ENCODE data around the gene CDC42SE2. TPM values are rescaled to one million over a fixed set of nuclear protein-coding genes. Genes with fewer than 3 reads are reported as not detected.

The CDC42SE2 gene
- total RNA-seq, 1 experiment from 2014 or later, result 22.5 TPM

DNA sequence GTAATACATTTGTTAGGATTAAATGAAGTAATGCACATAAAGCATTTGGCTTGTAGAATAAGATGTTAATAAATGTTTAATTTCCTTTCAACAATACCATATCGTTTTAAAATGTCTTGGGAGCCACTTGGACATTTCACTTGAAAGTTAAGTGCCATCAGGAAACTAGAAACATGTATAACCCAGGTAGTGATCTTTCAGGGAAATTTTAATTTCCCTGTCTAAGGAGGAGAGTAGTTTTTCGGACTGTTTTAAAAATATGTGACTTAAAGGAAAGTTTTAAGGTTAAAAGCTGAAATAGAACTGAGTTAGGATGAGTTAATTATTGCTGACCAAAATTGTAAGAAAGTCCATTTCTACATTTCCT lies 18.0 kb downstream of the CDC42SE2 start:
- TF ChIP-seq TEAD1 (CRISPR knock-in tag; IDR thresholded peaks at IDR 0.05), result no peak
- TF ChIP-seq HMGA2 (CRISPR knock-in tag; IDR thresholded peaks at IDR 0.05), result no peak
- no peak for TF ChIP-seq RORB (CRISPR knock-in tag; IDR thresholded peaks at IDR 0.05)
- no peak for TF ChIP-seq ZNF423 (CRISPR knock-in tag; IDR thresholded peaks at IDR 0.05)
- TF ChIP-seq, protein P1, sequence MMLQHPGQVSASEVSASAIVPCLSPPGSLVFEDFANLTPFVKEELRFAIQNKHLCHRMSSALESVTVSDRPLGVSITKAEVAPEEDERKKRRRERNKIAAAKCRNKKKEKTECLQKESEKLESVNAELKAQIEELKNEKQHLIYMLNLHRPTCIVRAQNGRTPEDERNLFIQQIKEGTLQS (CRISPR knock-in tag; conservative IDR thresholded peaks at IDR 0.05), result no peak
- TF ChIP-seq, protein P2, sequence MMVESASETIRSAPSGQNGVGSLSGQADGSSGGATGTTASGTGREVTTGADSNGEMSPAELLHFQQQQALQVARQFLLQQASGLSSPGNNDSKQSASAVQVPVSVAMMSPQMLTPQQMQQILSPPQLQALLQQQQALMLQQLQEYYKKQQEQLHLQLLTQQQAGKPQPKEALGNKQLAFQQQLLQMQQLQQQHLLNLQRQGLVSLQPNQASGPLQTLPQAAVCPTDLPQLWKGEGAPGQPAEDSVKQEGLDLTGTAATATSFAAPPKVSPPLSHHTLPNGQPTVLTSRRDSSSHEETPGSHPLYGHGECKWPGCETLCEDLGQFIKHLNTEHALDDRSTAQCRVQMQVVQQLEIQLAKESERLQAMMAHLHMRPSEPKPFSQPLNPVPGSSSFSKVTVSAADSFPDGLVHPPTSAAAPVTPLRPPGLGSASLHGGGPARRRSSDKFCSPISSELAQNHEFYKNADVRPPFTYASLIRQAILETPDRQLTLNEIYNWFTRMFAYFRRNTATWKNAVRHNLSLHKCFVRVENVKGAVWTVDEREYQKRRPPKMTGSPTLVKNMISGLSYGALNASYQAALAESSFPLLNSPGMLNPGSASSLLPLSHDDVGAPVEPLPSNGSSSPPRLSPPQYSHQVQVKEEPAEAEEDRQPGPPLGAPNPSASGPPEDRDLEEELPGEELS (CRISPR knock-in tag; IDR thresholded peaks at IDR 0.05), result no peak
- TF ChIP-seq, protein P3, sequence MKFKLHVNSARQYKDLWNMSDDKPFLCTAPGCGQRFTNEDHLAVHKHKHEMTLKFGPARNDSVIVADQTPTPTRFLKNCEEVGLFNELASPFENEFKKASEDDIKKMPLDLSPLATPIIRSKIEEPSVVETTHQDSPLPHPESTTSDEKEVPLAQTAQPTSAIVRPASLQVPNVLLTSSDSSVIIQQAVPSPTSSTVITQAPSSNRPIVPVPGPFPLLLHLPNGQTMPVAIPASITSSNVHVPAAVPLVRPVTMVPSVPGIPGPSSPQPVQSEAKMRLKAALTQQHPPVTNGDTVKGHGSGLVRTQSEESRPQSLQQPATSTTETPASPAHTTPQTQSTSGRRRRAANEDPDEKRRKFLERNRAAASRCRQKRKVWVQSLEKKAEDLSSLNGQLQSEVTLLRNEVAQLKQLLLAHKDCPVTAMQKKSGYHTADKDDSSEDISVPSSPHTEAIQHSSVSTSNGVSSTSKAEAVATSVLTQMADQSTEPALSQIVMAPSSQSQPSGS (CRISPR knock-in tag; IDR thresholded peaks at IDR 0.05; ENCODE audit: borderline replicate concordance, low read depth), result no peak
- CTCF ChIA-PET, result no interaction called here
- ATAC-seq, result no peak

DNA sequence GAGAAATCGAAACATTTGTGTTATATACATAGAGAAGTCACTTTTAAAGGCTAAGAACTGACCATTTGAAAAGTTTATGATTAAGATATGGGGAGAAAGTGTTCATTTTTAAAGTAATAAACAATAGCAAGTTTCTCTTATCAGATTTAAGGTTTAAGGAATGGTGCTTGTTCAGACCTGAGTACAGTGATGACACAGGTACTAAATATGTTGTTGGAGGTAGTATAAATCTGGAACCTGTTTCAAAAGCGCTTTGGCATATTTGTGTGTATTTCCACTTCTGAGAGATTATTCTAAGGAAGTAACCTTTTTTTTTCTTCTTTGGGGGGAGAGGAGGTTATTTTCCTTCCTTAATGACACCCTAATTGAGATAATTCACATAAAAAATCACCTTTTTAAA lies 18.4 kb downstream of the CDC42SE2 start:
- no peak for TF ChIP-seq PRRX2 (CRISPR knock-in tag; IDR thresholded peaks at IDR 0.05)
- Mint-ChIP-seq H3K9me3 (peaks cover 8% of the 10 kb centered on the region), H3K36me3 (peaks cover 12% of the 10 kb centered on the region), H3K4me3 (no peak overlapping the region), H3K4me1 (peaks cover 27% of the 10 kb centered on the region), H3K27ac (no peak overlapping the region), H3K27me3 (ENCODE audit: low read depth) (no peaks in the 10 kb centered on the region)
- DNase-seq (ENCODE audit: low spot score), result no peak
- ChIA-PET CTCF (no interaction called here), POLR2A (no interaction called here)
- no peak for ATAC-seq

More for the DNA sequence above, 18.0 kb downstream of the CDC42SE2 start:
- Mint-ChIP-seq H3K4me3 (no peak overlapping the region), H3K9me3 (peaks cover 8% of the 10 kb centered on the region), H3K36me3 (peaks cover 12% of the 10 kb centered on the region), H3K27ac (no peak overlapping the region; the same call in 1 of the 2 replicates), H3K27me3 (ENCODE audit: low read depth) (no peaks in the 10 kb centered on the region), H3K4me1 (peaks cover 27% of the 10 kb centered on the region)
- no peak for DNase-seq (ENCODE audit: low spot score)
- POLR2A ChIA-PET, result no interaction called here

DNA sequence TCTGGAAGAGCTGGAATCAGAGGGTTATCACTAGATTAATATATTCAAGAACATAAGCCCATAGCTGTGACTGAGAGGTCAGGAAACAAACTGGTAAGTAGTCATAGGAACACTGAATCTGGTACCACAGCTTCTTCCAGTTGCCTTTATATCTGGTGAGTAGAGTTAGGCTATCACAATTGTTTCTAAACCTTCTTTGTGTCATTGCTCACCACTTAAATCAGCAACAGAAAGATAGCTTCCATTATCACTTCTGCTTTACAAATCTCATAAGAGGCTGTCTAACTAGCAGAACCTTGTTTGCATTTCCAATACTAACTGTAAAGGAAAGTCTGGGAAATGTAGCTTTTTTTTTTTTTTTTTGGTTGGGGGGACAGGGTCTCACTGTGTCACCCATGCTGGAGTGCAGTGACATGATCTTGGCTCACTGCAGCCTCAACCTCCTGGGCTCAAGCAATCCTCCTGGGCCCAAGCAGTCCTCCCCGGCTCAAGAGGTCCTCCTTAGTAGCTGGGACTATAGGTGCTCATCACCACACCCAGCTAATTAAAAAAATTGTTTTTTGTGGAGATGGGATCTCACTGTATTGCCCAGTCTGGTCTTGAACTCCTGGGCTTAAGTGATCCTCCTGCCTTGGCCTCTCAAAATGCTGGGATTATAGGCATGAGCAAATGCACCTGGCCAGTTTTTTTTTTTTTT lies 22.0 kb downstream of the CDC42SE2 start:
- Mint-ChIP-seq H3K4me3 (no peak overlapping the region), H3K27ac (no peak overlapping the region)
- CTCF ChIA-PET, result interaction anchor here (1.3 kb wide), 1 partner anchor 96 kb away, joined by 3 read pairs; no protein-coding TSS in a partner anchor
- TF ChIP-seq GABPB1 (CRISPR knock-in tag; IDR thresholded peaks at IDR 0.05) (no peak), NFYB (CRISPR knock-in tag; conservative IDR thresholded peaks at IDR 0.05; ENCODE audit: low read depth) (no peak), IRF2 (CRISPR knock-in tag; IDR thresholded peaks at IDR 0.05; ENCODE audit: borderline replicate concordance, low read depth) (no peak)
- TF ChIP-seq, protein P4, sequence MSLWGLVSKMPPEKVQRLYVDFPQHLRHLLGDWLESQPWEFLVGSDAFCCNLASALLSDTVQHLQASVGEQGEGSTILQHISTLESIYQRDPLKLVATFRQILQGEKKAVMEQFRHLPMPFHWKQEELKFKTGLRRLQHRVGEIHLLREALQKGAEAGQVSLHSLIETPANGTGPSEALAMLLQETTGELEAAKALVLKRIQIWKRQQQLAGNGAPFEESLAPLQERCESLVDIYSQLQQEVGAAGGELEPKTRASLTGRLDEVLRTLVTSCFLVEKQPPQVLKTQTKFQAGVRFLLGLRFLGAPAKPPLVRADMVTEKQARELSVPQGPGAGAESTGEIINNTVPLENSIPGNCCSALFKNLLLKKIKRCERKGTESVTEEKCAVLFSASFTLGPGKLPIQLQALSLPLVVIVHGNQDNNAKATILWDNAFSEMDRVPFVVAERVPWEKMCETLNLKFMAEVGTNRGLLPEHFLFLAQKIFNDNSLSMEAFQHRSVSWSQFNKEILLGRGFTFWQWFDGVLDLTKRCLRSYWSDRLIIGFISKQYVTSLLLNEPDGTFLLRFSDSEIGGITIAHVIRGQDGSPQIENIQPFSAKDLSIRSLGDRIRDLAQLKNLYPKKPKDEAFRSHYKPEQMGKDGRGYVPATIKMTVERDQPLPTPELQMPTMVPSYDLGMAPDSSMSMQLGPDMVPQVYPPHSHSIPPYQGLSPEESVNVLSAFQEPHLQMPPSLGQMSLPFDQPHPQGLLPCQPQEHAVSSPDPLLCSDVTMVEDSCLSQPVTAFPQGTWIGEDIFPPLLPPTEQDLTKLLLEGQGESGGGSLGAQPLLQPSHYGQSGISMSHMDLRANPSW (CRISPR knock-in tag; conservative IDR thresholded peaks at IDR 0.05; ENCODE audit: low read depth), result no peak
- TF ChIP-seq, protein P5, sequence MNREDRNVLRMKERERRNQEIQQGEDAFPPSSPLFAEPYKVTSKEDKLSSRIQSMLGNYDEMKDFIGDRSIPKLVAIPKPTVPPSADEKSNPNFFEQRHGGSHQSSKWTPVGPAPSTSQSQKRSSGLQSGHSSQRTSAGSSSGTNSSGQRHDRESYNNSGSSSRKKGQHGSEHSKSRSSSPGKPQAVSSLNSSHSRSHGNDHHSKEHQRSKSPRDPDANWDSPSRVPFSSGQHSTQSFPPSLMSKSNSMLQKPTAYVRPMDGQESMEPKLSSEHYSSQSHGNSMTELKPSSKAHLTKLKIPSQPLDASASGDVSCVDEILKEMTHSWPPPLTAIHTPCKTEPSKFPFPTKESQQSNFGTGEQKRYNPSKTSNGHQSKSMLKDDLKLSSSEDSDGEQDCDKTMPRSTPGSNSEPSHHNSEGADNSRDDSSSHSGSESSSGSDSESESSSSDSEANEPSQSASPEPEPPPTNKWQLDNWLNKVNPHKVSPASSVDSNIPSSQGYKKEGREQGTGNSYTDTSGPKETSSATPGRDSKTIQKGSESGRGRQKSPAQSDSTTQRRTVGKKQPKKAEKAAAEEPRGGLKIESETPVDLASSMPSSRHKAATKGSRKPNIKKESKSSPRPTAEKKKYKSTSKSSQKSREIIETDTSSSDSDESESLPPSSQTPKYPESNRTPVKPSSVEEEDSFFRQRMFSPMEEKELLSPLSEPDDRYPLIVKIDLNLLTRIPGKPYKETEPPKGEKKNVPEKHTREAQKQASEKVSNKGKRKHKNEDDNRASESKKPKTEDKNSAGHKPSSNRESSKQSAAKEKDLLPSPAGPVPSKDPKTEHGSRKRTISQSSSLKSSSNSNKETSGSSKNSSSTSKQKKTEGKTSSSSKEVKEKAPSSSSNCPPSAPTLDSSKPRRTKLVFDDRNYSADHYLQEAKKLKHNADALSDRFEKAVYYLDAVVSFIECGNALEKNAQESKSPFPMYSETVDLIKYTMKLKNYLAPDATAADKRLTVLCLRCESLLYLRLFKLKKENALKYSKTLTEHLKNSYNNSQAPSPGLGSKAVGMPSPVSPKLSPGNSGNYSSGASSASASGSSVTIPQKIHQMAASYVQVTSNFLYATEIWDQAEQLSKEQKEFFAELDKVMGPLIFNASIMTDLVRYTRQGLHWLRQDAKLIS (CRISPR knock-in tag; IDR thresholded peaks at IDR 0.05; ENCODE audit: borderline replicate concordance), result no peak
- TF ChIP-seq, protein P6, sequence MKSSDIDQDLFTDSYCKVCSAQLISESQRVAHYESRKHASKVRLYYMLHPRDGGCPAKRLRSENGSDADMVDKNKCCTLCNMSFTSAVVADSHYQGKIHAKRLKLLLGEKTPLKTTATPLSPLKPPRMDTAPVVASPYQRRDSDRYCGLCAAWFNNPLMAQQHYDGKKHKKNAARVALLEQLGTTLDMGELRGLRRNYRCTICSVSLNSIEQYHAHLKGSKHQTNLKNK (CRISPR knock-in tag; IDR thresholded peaks at IDR 0.05), result no peak
- TF ChIP-seq, protein P7, sequence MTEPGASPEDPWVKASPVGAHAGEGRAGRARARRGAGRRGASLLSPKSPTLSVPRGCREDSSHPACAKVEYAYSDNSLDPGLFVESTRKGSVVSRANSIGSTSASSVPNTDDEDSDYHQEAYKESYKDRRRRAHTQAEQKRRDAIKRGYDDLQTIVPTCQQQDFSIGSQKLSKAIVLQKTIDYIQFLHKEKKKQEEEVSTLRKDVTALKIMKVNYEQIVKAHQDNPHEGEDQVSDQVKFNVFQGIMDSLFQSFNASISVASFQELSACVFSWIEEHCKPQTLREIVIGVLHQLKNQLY (CRISPR knock-in tag; IDR thresholded peaks at IDR 0.05), result no peak
- TF ChIP-seq, protein P8, sequence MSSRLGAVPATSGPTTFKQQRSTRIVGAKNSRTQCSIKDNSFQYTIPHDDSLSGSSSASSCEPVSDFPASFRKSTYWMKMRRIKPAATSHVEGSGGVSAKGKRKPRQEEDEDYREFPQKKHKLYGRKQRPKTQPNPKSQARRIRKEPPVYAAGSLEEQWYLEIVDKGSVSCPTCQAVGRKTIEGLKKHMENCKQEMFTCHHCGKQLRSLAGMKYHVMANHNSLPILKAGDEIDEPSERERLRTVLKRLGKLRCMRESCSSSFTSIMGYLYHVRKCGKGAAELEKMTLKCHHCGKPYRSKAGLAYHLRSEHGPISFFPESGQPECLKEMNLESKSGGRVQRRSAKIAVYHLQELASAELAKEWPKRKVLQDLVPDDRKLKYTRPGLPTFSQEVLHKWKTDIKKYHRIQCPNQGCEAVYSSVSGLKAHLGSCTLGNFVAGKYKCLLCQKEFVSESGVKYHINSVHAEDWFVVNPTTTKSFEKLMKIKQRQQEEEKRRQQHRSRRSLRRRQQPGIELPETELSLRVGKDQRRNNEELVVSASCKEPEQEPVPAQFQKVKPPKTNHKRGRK (CRISPR knock-in tag; IDR thresholded peaks at IDR 0.05; ENCODE audit: borderline replicate concordance), result no peak

More for the DNA sequence above, 22.0 kb downstream of the CDC42SE2 start:
- Mint-ChIP-seq H3K27me3 (ENCODE audit: low read depth) (no peaks in the 10 kb centered on the region), H3K9me3 (peaks cover 4% of the 10 kb centered on the region; the same call in 1 of the 2 replicates), H3K36me3 (peaks cover 5% of the 10 kb centered on the region), H3K4me1 (peaks cover 9% of the 10 kb centered on the region)
- POLR2A ChIA-PET, result no interaction called here
- DNase-seq (ENCODE audit: low spot score) (no peak), ATAC-seq (no peak)
